Measurements from ENCODE around the gene TXNRD1.

- TF ChIP-seq CTCF (IDR thresholded peaks at IDR 0.05; ENCODE audit: low read depth, low read length, missing input control) (no peak), SP1 (IDR thresholded peaks at IDR 0.05) (no peak), YY1 (IDR thresholded peaks at IDR 0.05) (no peak), RAD21 (IDR thresholded peaks at IDR 0.05) (no peak), REST (IDR thresholded peaks at IDR 0.05) (no peak), JUND (IDR thresholded peaks at IDR 0.05) (no peak), RXRA (IDR thresholded peaks at IDR 0.05) (no peak), GABPA (IDR thresholded peaks at IDR 0.05 in 1 of 2, conservative IDR thresholded peaks at IDR 0.05 in 1 of 2) (no peak), TAF1 (conservative IDR thresholded peaks at IDR 0.05) (no peak), MAX (IDR thresholded peaks at IDR 0.05) (no peak), ZBTB33 (IDR thresholded peaks at IDR 0.05) (no peak)
These were observed 74.7 kb downstream of the TXNRD1 start for GRCh38 chr12:104290320-104290719.
